Anterior cingulate cortex (tissue), 58 donors: ENCODE measurements around the gene SPRYD7.
"Not testable (repeated sequence)": the region's sequence is repeated elsewhere in the genome, so short reads cannot be mapped to it uniquely, and the experiment has no call there.

ENCODE experiments used
- DNase-seq, 58 donors: peaks; one replicate each; lab custom pipeline; 2025; lab: John Stamatoyannopoulos, UW

Gene SPRYD7

GRCh38 chr13:49935171-49936074, 717 bp downstream of the SPRYD7 start:
- DNase-seq, result peak in 31 of 58 donors; percentile 6 to 70 (median 52)

- no peak for DNase-seq
Observed at GRCh38 chr13:49933511-49933910, 2.6 kb downstream of the SPRYD7 start.

DNA sequence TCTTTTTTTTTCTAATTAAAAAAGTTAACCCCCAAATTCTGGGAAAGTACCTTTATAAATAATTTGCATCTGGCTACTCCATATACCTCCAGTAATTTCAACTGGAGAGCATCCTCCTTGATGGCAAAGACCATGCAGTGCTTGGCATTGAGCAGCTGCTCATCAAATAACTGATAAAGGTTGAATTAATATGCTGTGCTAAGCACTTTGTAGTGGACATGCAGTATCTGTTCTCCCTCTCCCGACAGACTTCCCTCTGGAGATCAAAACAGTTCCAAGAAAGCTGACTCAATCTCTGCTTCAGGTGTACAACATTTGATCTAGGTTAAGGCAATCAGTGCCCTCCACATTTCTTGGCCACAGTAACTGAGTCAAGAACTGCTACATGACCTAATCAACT, 3.3 kb downstream of the SPRYD7 start:
- no peak for DNase-seq

DNA sequence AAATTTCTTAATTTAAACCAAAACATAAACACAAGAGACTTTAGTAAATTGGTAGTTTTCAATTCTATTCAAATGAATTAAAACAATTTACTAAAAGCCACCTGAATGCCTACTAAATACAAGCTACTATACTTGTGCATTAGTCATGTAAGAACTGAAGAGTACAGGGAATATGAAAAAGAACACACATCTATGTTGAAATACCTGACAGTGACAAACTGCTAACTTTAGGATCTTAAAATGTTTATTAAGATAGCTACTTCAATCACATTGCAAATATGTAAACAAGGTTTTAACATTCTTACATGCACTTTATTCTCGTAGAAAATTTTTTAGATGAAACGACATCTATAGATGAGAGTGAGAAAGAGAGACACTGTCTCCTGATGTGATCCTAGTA, 4.1 kb downstream of the SPRYD7 start:
- DNase-seq, result no peak

DNA sequence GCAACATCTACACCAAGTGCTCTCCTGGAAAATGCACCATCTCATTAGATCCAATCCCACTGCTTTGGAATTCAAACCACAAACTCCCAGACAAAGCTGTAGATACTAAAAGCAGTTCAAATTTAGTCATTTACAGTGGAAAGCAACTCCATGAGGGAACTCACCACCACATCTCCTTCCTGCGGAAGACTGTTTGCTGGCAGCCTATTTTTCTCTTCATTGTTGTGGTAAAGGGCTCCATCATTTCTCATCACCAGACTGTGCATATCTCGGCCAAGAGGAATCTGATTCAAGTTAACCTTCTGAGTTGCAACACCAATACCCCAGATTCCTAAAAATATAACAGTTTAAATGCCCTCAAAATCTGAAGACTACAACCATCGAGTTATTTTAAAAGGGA, 8.4 kb downstream of the SPRYD7 start:
- DNase-seq, result no peak

- DNase-seq, result no peak
Observed at GRCh38 chr13:49925881-49926418, 10.2 kb downstream of the SPRYD7 start.

DNA sequence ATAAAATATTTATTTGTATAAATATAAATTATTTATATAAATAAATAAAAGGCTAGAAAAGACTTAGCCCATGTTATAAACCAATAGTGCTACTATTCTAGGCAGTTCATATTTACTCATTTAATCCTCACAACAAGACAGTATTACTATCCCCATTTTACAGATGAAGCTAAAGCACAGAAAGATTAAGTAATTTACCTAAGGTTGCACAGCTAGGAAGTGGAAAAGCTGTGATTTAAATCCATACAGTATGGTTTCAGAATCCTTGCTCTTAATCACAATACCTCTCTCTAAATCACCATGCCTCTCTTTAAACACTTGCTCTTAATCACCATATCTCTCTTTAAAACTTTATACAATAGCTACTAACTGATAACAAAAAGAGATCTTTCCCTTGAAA, 13.8 kb downstream of the SPRYD7 start:
- no peak for DNase-seq

GRCh38 chr13:49920969-49921368, 15.2 kb downstream of the SPRYD7 start:
- not testable (repeated sequence) for DNase-seq

DNA sequence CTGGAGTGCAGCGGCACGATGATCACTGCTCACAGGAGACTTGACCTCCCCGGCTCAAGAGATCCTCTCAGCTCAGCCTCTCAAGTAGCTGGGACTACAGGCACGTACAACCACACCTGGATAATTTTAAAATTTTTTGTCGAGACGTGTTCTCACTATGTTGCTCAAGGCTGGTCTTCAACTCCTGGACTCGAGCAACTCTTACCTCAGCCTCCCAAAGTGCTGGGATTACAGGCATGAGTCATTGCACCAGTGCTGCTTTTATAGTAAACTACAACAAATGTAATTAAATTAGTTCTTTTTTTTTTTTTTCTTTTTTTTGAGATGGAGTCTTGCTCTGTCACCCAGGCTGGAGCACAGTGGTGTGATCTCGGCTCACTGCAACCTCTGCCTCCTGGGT, 18.0 kb downstream of the SPRYD7 start:
- DNase-seq, result not testable (repeated sequence)

- no peak for DNase-seq
Observed at GRCh38 chr13:49914947-49915346, 21.2 kb downstream of the SPRYD7 start.

GRCh38 chr13:49908637-49909036, 27.5 kb downstream of the SPRYD7 start:
- DNase-seq, result no peak

DNA sequence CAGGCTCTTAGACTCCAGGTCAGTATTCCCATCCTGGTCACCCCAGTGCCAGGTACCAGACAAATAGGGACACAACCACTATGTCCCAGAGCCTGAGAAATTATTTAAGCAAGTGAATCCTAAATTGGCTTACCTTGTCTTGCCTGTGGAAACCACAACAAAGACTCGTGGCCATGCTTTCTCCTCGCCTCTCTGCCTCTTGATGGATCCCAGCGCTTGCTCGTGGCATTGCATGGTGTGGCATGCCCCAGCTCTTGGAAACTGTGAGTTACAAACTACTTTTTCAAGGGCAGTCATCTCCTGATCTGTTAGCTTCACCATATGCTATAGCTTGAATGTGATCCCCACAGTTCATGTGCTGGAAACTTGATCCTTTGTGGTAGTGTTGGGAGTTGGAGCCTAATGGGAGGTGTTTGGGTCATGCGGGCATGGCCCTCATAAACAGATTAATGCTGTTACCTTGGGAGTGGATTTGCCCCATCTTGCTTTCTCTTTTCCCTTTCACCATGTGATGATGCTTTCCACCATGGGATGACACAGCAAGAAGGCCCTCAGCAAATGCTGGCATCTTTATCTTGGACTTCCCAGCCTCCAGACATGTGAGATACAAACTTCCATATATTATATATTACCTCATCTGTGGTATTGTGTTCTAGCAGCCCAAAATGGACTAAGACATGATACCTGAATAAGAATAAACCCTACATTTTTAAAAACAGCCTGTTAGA, 31.2 kb downstream of the SPRYD7 start:
- DNase-seq, result no peak

GRCh38 chr13:49898792-49899191, 37.3 kb downstream of the SPRYD7 start:
- no peak for DNase-seq

DNA sequence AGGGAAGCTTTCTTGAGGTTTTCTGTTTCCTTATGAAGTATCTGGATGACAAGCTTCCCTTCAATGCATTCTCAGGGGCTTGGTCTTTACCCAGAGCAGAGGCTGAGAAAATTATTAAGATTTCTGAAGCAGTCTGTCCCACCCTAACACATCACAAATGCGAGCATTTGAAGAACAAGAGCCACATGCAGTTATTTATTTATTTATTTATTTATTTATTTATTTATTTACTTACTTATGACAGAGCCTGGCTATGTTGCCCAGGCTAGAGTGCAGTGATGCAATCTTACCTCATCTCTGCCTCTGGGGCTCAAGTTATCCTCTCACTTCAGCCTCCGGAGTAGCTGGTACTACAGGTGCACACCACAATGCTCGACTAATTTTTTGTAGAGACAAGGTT, 38.4 kb downstream of the SPRYD7 start:
- no peak for DNase-seq

DNA sequence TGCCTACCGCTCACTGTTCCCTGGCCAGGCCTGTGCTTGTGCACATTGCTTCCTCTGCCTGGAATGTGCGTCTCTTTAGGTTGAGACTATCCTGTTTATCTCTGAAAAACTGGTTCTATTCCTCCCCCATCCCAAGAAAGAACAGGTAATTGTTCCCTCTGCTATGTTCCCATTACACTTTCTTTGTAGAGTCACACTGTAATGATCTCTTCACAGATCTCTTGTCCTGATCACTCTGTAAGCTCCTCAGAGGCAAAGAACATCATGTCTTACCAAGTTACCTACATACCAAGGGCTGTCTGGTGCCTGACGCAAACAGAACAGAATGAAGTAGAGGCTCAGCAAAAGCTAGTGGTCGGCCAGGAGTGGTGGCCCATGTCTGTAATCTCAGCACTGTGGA, 40.3 kb downstream of the SPRYD7 start:
- DNase-seq, result no peak

GRCh38 chr13:49893591-49893990, 42.5 kb downstream of the SPRYD7 start:
- DNase-seq, result no peak

GRCh38 chr13:49890376-49890775, 45.8 kb downstream of the SPRYD7 start:
- DNase-seq, result no peak

DNA sequence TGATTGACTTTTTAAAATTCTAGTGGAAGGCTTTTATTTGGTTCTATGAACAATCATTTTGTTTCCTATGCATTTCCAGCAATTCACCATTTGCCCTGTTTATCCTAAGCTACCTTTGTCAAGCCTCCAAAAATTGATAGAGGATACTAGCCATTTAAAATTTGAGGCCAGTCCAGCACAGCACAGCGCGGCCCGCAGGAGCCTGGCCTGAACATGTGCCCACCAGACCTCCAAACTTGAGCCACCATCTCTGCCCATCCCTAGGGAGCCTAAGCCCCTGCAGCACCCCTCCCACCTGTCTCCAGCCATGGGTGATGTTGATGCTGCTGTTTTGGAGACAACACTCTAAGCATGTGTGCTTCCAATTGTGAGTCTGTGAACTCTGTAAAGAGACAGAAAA, 57.5 kb downstream of the SPRYD7 start:
- no peak for DNase-seq

DNA sequence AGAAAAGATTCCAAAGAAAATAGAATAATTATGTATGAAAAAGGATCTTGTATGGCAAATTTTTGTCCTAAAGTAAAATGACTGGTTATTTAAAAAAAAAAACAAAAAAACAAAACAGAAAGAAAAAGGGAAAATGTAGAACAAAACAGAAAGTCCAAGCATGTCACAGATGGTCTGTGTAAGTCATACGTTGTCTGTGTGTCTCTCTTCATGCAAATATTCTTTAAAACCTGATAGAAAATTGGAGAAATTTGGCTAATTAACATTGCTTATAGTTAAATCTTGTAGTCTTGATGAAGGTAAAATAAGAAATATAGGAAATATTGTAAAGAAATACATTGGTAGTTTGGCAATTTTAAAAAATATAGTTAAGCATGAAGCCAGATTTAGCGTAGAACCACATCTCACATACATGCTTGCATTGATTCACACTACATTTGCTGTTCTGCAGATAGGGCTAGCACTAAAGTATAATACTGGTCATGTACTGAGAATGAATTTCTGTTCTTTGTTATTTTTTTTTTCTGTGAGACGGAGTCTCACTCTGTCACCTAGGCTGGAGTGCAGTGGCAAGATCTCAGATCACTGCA, 58.4 kb downstream of the SPRYD7 start:
- no peak for DNase-seq

- DNase-seq, result no peak
Observed at GRCh38 chr13:49874430-49874829, 61.7 kb downstream of the SPRYD7 start.

GRCh38 chr13:49869519-49869918, 66.6 kb downstream of the SPRYD7 start:
- DNase-seq, result no peak
